Right cardiac atrium (tissue), 5 donors: ENCODE data around the gene CDK18. TPM values are rescaled to one million over a fixed set of nuclear protein-coding genes. Genes with fewer than 3 reads are reported as not detected.

ENCODE experiments used
- ATAC-seq, 2 donors: fragments of 200-7000 bp; cut with Tn5 transposase; one replicate each; pipeline versions ENCODE4 v1.8.0 to v1.9.1; 2020; ENCODE audit warnings: moderate library complexity in 2 of 2, mild to moderate bottlenecking in 1 of 2
- DNase-seq, 3 donors: peaks; one replicate each; pipeline ENCODE4 v3.0.0-alpha.2; 2020
- H3K27ac ChIP-seq: one replicate; pipeline ENCODE4 v1.5.1; 2013; ENCODE audit warnings: mild to moderate bottlenecking, low read length, control low read depth, moderate library complexity
- H3K27me3 ChIP-seq: one replicate; pipeline ENCODE4 v1.6.1; 2013; ENCODE audit not compliant: control insufficient read depth, insufficient read depth
- H3K4me1 ChIP-seq: one replicate; pipeline ENCODE4 v1.6.1; 2013; ENCODE audit warnings: low read length; ENCODE audit not compliant: control insufficient read depth, insufficient read depth
- H3K4me3 ChIP-seq: one replicate; pipeline ENCODE4 v1.5.1; 2013; ENCODE audit warnings: low read length, control low read depth
- H3K9me3 ChIP-seq: one replicate; pipeline ENCODE4 v1.6.1; 2013; ENCODE audit warnings: low read length; ENCODE audit not compliant: control insufficient read depth
- WGBS: extraction: QIAGEN DNeasy Blood & Tissue Kit; methylation state at CpG from one replicate; pipeline ENCODE4 v1.1.7; 2013; 5-methylcytosine and 5-hydroxymethylcytosine counted together
- intact Hi-C, 4 donors: fragments of 100-400 bp; cut with DNase I; formaldehyde crosslinking; loops; one replicate each; pipeline versions ENCODE4 v1.11.0 to v1.14.0; 2022 to 2023
- polyA plus RNA-seq: library from polyadenylated mRNA; stranded (reverse); fragments of 200-250 nt; gene quantifications from one replicate; pipeline ENCODE4 v1.2.3, GENCODE V29; 2013
- total RNA-seq, 4 donors: library from RNA; stranded (reverse); fragmentation: NEBNext Ultra II Directional; extraction: Animal tissue kit (Norgen Biotek cat#: 25700); gene quantifications; one replicate each; pipeline ENCODE4 v1.2.1, GENCODE V29; 2021
- donor health status: healthy with polysubstance abuse.
- donor health status: DM: no; HTN: yes; CAD: no.
- donor health status: DM: no; HTN: no; CAD: no.
- donor health status: DM: no; HTN: yes; CAD: no; lungs with severe emphysema.
- donor health status: DM: yes; HTN: yes; CAD: no.

The CDK18 gene
- total and polyA plus RNA-seq, 5 donors = 80.2 to 150 (median 142) TPM

- H3K27me3 ChIP-seq = no peaks in the 10 kb centered on the region
- WGBS = 36% methylated on average over 15 of the region's 15 CpGs
- H3K9me3 ChIP-seq = no peaks in the 10 kb centered on the region
- peak overlapping the region; percentile 73 for H3K27ac ChIP-seq
- DNase-seq = peak; percentile 61 to 90 (median 85)
- ATAC-seq = peak; percentile 72 to 80
- peak overlapping the region; percentile 41 for H3K4me3 ChIP-seq
- peaks cover 2% of the 10 kb centered on the region for H3K4me1 ChIP-seq
- intact Hi-C loops = no loop called here
Observed at GRCh38 chr1:205505791-205506190, 1.3 kb downstream of the CDK18 start.

- intact Hi-C loops = no loop called here
- Histone ChIP-seq H3K27me3 (no peaks in the 10 kb centered on the region), H3K9me3 (no peaks in the 10 kb centered on the region), H3K27ac (peak overlapping the region; percentile 73), H3K4me1 (no peaks in the 10 kb centered on the region), H3K4me3 (no peak overlapping the region)
- 91% methylated on average over 17 of the region's 17 CpGs for WGBS
- ATAC-seq = no peak
- DNase-seq = no peak
Observed at GRCh38 chr1:205506409-205507200, 2.1 kb downstream of the CDK18 start.

- Histone ChIP-seq H3K27ac (no peak overlapping the region), H3K4me1 (peaks cover 7% of the 10 kb centered on the region), H3K9me3 (no peaks in the 10 kb centered on the region), H3K27me3 (no peaks in the 10 kb centered on the region), H3K4me3 (no peak overlapping the region)
- DNase-seq (peak in 1 of 3 donors; percentile 24), ATAC-seq (no peak)
- 87% methylated on average over 5 of the region's 5 CpGs for WGBS
- intact Hi-C loops = no loop called here
Observed at GRCh38 chr1:205508227-205508714, 3.8 kb downstream of the CDK18 start.

GRCh38 chr1:205510308-205510950, 6.0 kb downstream of the CDK18 start:
- DNase-seq (peak in 2 of 3 donors; percentile 74 to 83), ATAC-seq (peak in 1 of 2 donors; percentile 7)
- intact Hi-C loops = no loop called here
- no peaks in the 10 kb centered on the region for H3K9me3 ChIP-seq
- 62% methylated on average over 7 of the region's 7 CpGs for WGBS
- H3K27ac ChIP-seq = peak overlapping the region; percentile 57
- H3K4me1 ChIP-seq = peaks cover 22% of the 10 kb centered on the region
- no peak overlapping the region for H3K4me3 ChIP-seq
- H3K27me3 ChIP-seq = no peaks in the 10 kb centered on the region

GRCh38 chr1:205510951-205511330, 6.5 kb downstream of the CDK18 start:
- DNase-seq = peak in 1 of 3 donors; percentile 12
- peak overlapping the region; percentile 35 for H3K27ac ChIP-seq
- peaks cover 27% of the 10 kb centered on the region for H3K4me1 ChIP-seq
- H3K27me3 ChIP-seq = no peaks in the 10 kb centered on the region
- WGBS = 68% methylated on average over 3 of the region's 3 CpGs
- no peak for ATAC-seq
- intact Hi-C loops = no loop called here
- no peak overlapping the region for H3K4me3 ChIP-seq
- H3K9me3 ChIP-seq = no peaks in the 10 kb centered on the region

GRCh38 chr1:205512059-205513045, 7.9 kb downstream of the CDK18 start:
- ATAC-seq = peak; percentile 65 to 76
- peak; percentile 54 to 84 (median 81) for DNase-seq
- Histone ChIP-seq H3K27ac (peak overlapping the region; percentile 88), H3K27me3 (no peaks in the 10 kb centered on the region), H3K9me3 (no peaks in the 10 kb centered on the region), H3K4me3 (no peak overlapping the region), H3K4me1 (peaks cover 34% of the 10 kb centered on the region)
- intact Hi-C loops = no loop called here
- WGBS = 30% methylated on average over 13 of the region's 13 CpGs

- Histone ChIP-seq H3K27ac (peak overlapping the region; percentile 88), H3K9me3 (no peaks in the 10 kb centered on the region), H3K4me3 (no peak overlapping the region), H3K4me1 (peaks cover 36% of the 10 kb centered on the region), H3K27me3 (no peaks in the 10 kb centered on the region)
- intact Hi-C loops = no loop called here
- DNase-seq (peak in 1 of 3 donors; percentile 24), ATAC-seq (no peak)
- WGBS = 78% methylated on average over 5 of the region's 5 CpGs
Observed at GRCh38 chr1:205513774-205514173, 9.3 kb downstream of the CDK18 start.

GRCh38 chr1:205514211-205515142, 10.0 kb downstream of the CDK18 start:
- Histone ChIP-seq H3K4me3 (no peak overlapping the region), H3K27ac (peak overlapping the region; percentile 59), H3K4me1 (peaks cover 40% of the 10 kb centered on the region), H3K9me3 (no peaks in the 10 kb centered on the region), H3K27me3 (no peaks in the 10 kb centered on the region)
- intact Hi-C loops = no loop called here
- DNase-seq = peak in 1 of 3 donors; percentile 6
- WGBS = 79% methylated on average over 7 of the region's 7 CpGs
- peak in 1 of 2 donors; percentile 40 for ATAC-seq

- Histone ChIP-seq H3K9me3 (no peaks in the 10 kb centered on the region), H3K4me1 (peaks cover 47% of the 10 kb centered on the region), H3K27me3 (no peaks in the 10 kb centered on the region), H3K4me3 (no peak overlapping the region), H3K27ac (peak overlapping the region; percentile 11)
- intact Hi-C loops = no loop called here
- 34% methylated on average over 5 of the region's 5 CpGs for WGBS
- peak; percentile 15 to 19 for ATAC-seq
- DNase-seq = peak in 1 of 3 donors; percentile 66
Observed at GRCh38 chr1:205515781-205516253, 11.3 kb downstream of the CDK18 start.
